Muscle of back (tissue), 11 donors: ENCODE results near the gene MLLT3. TPM values are rescaled to one million over a fixed set of nuclear protein-coding genes. Genes with fewer than 3 reads are reported as not detected.

Source experiments
- DNase-seq, 3 donors: peaks; one replicate each; pipeline versions ENCODE4 v3.0.0 to v3.0.0-alpha.2; 2013
- polyA plus RNA-seq, 10 donors: library from polyadenylated mRNA; unstranded; fragments of 120-200 nt; gene quantifications; one replicate each; pipeline ENCODE4 v1.2.1, GENCODE V29; 2013; ENCODE audit not compliant: insufficient read length in 10 of 10

The MLLT3 gene
- polyA plus RNA-seq, 10 donors = 37.1 to 99.6 (median 54.4) TPM

DNA sequence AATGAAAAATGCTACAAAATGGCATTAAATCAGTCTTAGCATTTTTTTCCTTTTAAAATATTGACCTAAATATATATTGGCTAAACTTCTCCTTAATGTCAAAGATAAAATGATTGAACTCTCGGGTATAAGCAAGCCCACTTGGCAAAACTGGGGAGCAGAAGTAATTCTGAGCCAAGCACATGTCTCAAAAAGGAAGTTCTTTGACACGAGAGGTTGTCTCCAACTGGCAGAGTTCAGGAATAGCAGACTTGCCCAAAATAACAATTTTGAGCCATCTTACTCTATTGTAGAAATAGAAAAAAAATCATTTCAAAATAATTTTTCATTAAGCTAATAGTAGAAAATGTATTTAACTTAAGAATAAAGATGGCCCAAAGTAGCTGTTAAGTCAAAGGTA lies 10.4 kb upstream of the MLLT3 start:
- no peak for DNase-seq

DNA sequence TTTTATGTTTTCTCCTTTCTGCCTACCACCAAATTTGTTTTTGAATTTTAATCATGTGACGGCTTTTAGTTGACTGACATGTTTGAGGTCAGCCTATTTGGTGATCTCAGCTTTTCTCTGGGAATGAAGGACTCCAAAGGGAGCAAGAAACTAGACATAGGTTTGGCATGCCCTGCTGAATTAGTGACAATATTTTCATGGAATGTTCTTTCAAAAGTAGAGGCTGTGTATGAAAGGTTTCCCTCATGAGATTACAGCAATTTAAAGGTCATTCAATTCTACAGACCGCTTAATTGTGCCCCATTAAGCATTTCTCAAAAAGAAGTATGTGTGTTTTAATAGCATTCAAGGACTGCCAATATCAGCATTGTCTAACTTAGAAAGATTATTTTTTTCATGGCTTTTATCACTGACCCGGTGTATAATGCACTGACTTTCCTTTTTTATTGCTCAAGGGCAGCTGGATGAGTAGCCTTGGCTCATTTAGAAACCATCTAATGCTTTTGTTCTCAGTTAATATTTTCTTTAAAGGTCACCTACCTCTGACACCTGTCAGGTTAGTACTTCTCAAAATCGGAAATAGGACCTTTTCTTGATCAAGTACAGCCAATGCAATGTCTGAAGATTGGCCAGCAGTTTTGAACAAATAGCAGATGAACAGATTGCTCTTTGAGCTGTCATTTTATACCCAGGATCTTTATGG lies 8.1 kb upstream of the MLLT3 start:
- DNase-seq = no peak

DNA sequence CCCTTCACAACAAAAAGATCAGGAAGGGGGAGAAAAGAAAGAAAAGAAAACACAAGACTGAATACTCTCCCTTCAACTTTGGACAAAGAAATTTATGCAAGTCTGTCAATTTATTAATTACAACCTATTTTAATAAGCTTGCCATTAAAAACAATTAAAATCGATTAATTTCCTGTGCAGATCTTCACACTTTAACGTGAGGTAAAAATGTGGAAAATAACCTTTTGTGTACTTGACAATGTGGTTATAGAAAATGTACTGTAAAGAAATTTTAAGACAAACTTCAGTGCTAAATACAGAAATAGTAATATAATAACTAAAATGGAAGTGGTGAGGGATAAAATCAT lies 2.7 kb upstream of the MLLT3 start:
- no peak for DNase-seq

DNA sequence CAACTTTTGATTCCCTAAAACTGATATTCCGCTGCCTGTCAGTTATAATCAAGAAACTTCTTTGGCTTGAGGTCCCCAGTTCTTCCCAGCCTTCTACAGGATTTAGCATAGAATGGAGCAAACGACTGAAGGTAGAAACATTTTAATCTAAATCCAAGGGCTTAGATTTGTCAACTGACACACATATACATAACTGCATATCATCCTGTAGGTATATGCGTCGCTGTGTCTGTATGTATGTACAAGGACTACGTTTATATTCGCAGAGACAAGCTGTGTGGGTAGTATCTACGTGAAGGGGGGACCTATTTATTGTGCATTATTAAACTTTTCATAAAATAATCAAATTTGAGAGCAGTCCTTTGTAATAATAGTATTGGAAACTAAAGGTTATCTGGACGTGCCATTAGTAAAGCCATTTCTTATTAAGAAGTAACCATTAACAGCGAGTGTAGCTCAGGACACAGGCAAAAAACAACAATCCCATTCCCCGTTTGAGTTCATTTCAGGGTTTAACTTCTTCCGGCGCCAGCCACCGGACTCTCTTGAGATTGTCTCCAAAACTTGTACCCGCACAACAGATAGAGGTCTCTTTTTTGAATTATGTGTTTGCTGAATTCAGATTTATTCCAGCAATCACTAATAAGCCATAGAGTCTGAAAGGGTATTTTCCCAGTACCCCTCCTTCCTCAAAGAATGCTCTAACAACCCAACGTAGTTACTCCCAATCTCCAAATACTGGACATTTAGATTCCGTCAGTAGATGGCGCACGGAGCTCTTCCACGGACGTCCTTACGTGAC lies 2.1 kb upstream of the MLLT3 start:
- DNase-seq = peak; percentile 63 to 84 (median 79)

DNA sequence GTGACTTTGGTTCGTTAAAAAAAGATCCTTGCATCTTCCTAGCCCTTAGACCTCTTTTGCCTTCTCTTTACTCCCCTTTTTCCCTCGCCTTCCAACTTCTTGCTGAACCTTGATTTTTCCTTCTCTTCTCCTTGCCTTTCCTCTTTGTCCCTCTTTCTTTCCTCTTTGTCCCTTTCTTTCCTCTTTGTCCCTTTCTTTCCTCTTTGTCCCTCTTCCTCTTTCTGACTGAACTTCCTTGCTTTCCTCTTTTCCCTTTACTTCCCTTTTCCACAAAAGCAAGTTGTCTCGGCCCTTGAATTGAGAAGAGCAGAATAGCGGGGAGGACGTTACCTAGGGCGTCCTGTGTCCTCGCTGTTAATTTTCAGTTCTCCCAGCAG lies 1.4 kb upstream of the MLLT3 start:
- DNase-seq = peak in 1 of 3 donors; percentile 38

DNA sequence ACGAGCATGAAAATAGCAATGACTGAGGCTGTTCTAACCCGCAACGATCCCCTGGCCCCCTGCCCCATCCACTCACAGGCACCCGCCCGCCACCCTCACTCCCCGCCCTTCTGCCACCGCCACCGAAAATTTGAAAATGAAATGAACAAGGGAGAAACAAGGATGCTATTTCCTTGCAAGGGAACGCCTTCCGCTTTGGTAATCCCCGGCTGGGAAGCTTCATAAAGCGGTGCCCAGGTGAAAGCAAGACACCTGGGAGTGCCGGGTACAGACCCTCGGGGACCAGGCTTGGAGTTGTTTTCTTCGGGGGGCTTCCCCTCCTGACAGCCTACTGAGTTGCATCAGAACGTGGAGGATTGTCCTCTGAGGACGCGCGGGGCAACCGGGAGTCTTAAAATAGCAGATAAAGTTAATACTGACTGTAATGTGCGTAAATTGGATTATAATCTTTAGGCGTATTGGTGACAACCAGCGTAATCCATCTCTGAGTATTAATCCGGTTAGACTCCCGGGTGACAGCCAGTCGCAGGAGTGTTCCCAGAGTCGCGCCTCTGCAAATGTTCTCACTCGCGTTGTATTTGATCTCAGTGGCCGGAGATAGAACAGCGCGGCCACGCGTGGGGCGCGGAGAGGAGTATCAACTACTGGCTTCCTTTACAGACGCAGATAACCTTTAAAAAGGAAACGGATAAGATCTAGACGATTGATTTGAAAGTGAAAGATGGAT lies 885 bp upstream of the MLLT3 start:
- peak in 1 of 3 donors; percentile 58 for DNase-seq

DNA sequence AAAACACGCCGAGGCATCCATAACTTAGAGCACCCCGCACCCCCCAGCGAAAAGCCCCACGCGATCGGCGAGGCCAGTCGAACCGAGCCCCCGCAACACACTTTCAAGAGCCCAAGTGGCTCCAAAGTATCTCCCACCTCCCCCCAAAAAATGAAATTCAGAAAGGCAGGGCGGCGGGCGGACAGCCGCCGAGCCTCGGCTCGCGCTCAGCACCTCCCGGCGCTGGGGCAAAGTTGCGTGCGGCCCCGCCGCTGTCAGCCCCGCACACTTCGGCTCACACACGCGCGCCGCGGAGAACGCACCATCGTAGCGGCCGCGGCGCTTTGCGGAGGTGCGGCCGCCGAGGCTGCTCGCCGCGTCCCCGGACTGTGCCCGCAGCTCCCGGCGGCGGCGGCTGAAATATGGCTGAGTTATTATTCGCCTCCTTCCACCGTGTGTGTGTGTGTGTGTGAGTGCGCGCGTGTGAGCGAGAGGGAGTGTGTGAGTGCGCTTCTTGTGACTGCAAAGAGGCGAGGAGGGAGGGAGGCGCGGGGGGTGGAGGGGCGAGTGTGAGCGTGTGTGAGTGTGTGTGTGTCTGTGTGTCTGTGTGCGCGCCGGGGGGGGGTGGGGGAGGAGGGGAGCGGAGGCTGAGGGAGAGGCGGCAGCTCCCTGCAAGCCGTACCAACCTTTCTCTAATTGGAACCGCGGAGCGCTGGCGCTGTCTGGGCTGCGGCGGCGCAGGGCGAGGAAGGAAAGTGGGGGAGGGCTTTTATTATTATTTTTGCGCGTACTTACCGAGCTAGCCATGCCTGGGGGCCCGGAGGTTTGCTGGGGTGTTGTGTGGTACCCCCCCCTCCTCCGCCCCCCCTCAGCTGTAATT lies 599 bp downstream of the MLLT3 start:
- DNase-seq = peak; percentile 56 to 91 (median 79)

DNA sequence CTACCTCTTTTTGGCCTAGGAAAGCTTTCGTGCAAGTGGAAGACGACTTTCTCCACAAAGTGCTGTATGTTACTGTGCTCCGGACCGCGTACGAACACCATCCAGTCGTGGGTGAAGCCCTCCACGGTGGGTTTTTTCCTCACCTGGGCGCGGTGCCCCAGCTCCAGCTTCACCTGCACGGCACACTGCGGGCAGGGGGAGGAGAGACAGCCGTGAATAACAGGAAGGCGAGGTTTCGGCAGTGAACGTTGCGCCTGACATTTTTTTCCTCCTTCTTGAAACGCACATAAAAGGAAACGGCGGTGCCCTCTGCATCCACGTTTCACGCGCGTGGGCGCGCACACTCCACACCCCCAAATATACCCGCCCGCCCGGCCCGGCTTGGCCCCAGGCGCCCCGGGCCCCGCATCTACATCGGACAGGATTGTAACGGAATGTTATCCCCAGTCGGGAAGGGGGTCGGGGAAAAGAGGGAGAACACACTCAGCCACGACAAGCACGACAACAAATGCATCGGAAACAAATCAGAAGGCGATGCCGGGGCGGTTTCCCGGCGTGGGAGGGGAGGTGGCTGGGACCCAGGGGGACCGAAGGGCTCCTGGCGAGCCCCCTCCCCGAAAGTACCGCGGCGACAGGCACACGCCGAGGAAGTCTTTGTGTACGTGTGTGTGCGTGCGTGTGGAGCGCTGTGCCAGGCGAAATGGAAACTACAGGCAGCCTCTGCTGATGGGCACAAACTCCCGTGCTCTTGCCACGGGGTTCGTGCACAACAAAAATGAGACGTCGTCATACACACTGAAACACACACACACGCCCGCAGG lies 1.4 kb downstream of the MLLT3 start:
- peak in 2 of 3 donors; percentile 48 to 78 for DNase-seq

DNA sequence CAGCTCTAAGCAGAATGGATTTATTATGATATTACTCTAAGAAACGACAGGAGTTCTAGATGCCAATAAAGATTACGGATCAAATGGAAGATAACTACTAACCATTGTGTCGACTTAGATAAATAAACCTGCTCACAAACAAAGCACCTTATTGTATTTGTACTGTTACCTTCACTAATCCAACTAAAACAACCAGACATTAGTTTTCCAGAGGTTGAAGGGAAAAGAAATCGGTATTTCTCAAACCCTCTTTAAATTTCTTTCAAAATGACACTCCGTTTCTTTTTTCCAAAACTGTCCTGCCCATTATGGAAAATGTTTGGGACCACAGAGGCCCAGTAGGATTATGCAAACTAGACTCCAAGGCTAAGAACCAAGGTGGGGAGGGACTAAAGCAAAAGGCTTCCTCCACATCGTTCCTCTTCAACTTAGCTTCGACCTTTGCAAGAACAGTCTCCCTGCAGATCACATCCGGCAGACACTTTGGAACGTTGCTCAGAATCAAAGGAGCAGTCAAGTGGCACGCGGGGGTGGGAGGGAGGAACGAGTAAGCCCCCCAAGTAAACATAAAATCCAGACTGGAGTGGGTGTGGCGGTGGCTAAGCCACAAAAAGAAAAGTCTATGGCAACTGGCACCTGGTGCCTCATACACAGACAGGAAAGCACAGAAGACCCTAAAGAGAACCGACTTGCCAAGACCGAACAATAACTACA lies 2.7 kb downstream of the MLLT3 start:
- peak in 1 of 3 donors; percentile 41 for DNase-seq

DNA sequence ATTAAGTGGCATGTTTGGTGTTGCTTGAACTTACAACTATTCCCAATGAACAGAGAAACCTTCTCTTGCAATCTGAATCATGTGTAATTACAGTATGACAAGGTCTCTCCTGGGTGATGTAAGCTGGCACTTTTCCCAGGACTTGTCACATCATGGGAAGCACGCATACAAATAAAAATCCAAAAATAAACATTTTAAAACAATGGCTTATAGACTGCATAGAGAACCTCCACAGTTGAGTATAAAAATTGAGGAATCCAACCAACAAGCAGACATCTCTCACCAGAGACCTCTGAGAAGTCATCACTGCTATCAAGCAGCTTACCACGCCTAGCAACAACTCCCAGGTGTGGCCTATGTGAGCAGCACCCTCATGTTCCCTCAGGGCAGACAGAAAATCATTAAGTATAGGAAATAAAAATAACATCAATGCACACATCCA lies 3.9 kb downstream of the MLLT3 start:
- no peak for DNase-seq

DNA sequence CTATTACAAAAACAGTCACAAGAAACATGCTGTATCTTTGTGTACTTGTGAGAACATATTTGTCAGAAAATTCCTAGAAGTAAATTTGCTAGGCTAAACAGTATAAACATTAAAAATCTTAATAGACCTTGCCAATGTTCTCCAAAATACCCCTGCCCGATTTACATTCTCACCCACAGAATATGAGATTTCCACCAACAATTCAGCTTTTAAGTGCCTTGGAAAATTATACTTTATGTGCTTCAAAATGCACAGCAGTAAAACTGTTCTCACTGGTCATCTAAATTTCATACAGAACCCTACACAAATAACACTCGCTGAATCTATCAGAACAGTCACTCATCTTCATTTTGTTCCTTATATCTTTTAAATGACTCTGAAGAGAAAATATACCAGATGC lies 5.5 kb downstream of the MLLT3 start:
- DNase-seq = no peak

DNA sequence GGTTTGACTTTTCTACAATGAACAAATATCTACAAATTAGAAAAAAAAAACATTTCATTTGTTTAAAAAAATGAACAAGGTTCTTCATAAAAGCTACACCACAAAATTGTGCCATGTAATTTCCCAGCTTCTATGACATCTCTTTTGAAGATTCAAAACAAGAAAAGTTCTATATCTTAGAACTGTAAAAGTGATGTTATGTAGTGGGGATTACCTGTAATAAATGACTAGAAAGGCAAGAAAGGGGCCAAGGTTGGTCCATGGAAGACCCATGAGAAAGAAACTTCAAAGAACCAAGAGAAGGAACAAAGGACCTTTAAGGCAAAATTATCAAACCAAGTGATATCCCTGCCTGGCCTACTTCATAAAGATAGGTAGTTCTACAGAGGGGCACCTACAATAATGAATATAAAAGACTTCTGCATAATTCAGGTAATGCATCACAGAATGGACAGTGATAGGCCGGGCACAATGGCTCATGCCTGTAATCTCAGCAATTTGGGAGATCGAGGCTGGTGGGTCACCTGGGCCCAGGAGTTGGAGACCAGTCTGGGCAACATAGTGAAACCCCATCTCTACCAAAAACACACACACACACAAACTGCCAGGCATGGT lies 7.6 kb downstream of the MLLT3 start:
- no peak for DNase-seq

DNA sequence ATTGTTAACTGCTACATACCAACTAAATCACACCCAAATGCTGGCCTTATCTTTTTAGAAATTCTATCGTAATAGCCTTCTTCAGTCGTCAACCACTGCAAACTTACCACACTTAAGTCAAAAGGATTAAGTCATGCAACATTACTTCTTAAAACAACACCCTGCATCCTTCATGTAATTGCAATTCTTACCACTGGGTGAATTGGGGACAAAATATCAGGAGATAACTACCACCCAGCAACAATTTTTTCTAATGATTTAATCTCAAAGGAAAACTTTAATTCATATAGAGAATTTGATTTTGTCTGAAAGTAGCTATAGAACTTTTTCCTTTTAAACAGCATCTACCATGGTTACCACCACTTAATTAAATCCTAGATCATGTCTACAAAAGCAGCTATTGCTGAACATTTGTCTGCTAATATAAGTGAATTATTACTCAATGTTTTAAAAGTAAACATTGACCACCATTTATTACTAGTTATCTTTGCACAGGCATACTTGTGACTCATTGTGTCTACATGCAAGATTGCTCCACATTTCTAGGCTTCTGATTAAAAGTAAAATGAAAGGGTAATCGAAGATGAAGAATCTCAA lies 10.5 kb downstream of the MLLT3 start:
- no peak for DNase-seq

DNA sequence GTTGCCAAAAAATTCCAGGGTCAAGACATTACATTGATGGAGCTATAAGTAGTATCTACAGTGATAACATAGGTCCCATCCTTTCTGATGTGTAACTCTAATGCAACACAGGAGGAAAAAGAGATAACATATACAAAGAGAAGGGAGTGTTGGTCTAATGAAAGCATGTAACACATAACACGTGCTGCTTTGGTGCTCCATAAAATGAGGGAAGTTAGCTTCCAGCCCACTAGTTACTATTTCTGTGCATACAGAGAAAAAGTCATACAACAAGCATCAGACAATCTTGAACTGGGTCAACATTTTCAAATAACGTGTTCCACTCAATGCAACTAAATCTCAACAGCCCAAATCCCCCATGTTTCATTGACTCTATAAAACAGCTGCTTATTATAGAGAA lies 11.7 kb downstream of the MLLT3 start:
- no peak for DNase-seq

DNA sequence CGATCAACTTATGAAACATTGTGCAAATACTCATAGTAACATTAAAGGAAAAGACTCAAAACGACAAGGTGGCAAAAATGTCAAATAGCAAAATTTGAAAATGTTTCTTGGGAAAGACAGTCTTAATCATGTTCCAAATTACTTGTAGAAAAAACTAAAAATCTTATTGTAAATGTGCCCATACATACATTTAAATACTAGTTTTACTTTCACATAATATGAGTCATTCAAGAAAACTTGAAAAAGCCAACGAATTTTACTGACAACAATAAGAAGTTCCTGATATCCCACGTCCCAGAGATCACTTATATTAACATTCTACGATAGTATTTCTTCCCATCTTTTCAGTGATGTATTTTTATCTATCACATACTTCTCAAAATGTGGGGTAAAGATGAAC lies 13.7 kb downstream of the MLLT3 start:
- DNase-seq = no peak

DNA sequence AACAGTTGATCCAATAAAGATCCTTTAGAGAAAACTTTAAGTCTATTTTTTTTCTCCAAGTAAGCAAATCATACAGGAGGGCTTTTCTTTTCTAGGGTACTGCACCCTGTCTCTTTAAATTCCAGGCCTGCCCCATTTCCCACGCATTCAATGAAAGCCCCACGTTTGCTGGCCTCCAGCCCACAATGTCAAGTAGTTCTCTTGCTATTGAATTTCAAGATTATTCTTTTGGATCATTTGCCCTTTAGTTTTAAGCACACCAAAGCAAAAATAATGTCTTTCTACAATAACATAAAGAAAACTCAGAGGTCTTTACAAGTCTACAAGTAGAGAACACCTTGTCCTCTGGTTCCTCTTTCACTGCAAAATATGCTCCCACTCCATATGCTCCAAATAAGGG lies 15.6 kb downstream of the MLLT3 start:
- DNase-seq = no peak

DNA sequence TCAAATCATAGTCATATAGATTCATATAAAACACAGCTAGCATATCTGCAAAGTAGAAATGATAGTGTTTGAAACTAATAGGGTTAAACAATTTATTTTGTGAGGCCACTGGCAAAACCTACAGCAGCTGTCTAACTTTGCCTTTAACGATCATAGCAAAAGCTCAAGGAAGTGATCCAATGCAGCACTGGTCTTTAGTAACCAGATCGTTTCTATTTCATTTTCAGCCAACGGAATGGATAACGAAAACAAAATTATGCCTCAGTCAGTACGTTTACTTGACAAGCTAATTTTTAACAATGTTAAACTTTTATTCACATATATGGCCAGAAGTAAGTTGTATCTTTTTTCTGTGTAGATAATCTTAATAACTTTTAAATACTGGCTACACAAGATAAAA lies 17.7 kb downstream of the MLLT3 start:
- DNase-seq = no peak

DNA sequence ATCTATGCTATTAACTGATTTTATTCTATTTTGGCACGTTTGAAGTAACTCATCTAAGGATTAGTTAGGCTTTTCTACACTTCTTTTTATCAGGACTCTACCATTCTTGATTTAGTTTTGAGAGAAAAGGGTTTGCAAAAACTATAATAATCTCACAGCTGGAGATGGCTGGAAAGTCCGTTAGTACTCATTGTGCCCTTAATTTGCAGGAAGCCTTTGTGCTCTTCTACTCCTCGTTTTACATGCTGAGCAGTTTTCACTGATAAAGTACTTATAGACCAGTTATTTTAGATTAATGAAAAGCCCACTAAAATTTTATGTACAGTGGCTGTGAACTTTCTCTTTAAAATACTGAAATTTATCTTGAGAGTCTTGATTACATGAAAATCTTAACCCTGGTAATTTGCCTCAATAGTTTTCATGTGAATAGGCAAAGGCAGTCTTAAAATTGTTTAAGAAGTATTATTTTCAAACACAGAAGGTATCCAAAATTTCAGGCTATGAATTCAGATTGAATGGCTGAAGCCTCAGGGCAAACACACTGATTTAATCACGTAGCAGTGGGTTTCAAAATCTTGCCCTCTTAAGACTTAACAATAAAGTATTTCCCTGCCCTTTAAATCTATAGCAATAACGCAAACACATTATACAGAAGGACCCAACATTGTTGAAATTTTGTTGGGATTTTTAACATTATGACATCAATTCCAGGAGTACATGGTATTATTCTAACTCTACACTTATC lies 18.6 kb downstream of the MLLT3 start:
- DNase-seq = no peak

DNA sequence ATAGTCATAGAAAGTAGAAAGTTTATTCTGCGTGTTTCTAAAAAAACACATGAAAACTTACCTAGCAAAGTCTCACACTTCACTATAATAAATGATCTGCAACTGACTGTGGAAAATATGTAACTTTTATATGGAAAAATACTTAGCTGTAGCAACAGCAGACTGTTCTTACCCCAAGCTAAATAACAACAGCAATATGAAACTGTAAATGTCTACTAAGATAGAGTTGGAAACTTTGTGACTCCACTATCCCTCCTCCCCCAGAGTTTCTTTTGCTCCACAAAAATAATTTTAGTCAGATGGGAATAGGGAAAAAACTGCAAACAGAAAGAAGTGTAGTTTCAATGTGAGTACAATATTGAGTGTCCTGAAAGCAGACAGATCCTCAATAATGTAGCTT lies 21.0 kb downstream of the MLLT3 start:
- no peak for DNase-seq
